A549 (cell line): ENCODE results near the gene TPCN2. TPM values are rescaled to one million over a fixed set of nuclear protein-coding genes. Genes with fewer than 3 reads are reported as not detected.

ENCODE experiments used
- ATAC-seq, 2 experiments: fragments of 200-7000 bp in 1 of 2; fragments of >200 bp in 1 of 2; cut with Nextera tagmentation in 1 of 2; cut with Tn5 transposase in 1 of 2; 3 replicates each; pipeline versions ENCODE4 v1.8.0 to v1.9.1; 2018 to 2020; ENCODE audit warnings: mild to moderate bottlenecking in 1 of 2, moderate library complexity in 1 of 2
- CTCF ChIA-PET: fragments of 300-600 bp; sonication (Branson Sonifier 250); formaldehyde crosslinking; extraction: SDS; loops from one replicate; lab custom pipeline; 2021; ENCODE audit warnings: antibody characterized with exemption, inconsistent platforms; lab: Yijun Ruan, JAX
- POLR2A ChIA-PET: fragments of 350-600 bp; formaldehyde crosslinking; extraction: SDS; loops from one replicate; lab custom pipeline; 2021; ENCODE audit warnings: antibody characterized with exemption, inconsistent platforms; lab: Yijun Ruan, JAX
- DNase-seq, 2 experiments: peaks; one replicate each; pipeline versions ENCODE4 v3.0.0 to v3.0.0-alpha.2; 2011 to 2016; ENCODE audit warnings: low read depth in 1 of 2, low spot score in 1 of 2
- FAIRE-seq: peaks from 2 replicates; lab custom pipeline; 2011; peaks lifted over from hg19 to GRCh38; lab: Jason Lieb, UNC
- H3K27ac ChIP-seq, 2 experiments: fragments of >200 bp; sonication (Bioruptor Twin); formaldehyde crosslinking; 3 replicates each; pipeline ENCODE4 v1.5.1; 2016 to 2017
- H3K4me1 ChIP-seq: fragments of >200 bp; sonication (Bioruptor Twin); formaldehyde crosslinking; 3 replicates; pipeline ENCODE4 v1.6.1; 2016
- H3K4me2 ChIP-seq: fragments of >200 bp; sonication (Bioruptor Twin); formaldehyde crosslinking; 3 replicates; pipeline ENCODE4 v1.6.1; 2016
- H3K4me3 ChIP-seq: fragments of >200 bp; sonication (Bioruptor Twin); formaldehyde crosslinking; 3 replicates; pipeline ENCODE4 v1.5.1; 2016
- H3K9me3 ChIP-seq: fragments of >200 bp; sonication (Bioruptor Twin); formaldehyde crosslinking; 3 replicates; pipeline ENCODE4 v1.6.1; 2016
- CHD2 ChIP-seq: fragments of 150-350 bp; IDR thresholded peaks from 2 replicates; pipeline ENCODE4 v1.6.1; 2014; ENCODE audit warnings: low read length; ENCODE audit not compliant: partially characterized antibody
- EHMT2 ChIP-seq: fragments of 200-600 bp; sonication (generic); IDR thresholded peaks from 2 replicates; pipeline ENCODE4 v1.6.1; 2016; ENCODE audit warnings: antibody characterized with exemption, low read depth, mild to moderate bottlenecking, moderate library complexity
- EP300 ChIP-seq, 2 experiments: fragments of >200 bp; sonication (Bioruptor Twin); formaldehyde crosslinking; IDR thresholded peaks; 2 replicates in 1 of 2; 3 replicates in 1 of 2; pipeline ENCODE4 v1.6.1; 2016 to 2017
- ESRRA ChIP-seq: fragments of 150-350 bp; IDR thresholded peaks from 2 replicates; pipeline ENCODE4 v1.6.1; 2014; ENCODE audit warnings: mild to moderate bottlenecking, low read length, borderline replicate concordance
- FOSL2 ChIP-seq, 2 experiments: fragments of 450-650 bp in 1 of 2; fragments of >200 bp in 1 of 2; sonication (Bioruptor Twin) in 1 of 2; formaldehyde crosslinking; IDR thresholded peaks; 2 replicates each; pipeline versions ENCODE4 v1.5.0 to v1.6.1; 2016 to 2020; ENCODE audit warnings: mild to moderate bottlenecking in 1 of 2, moderate library complexity in 1 of 2
- HDAC2 ChIP-seq: fragments of 200-600 bp; sonication (generic); IDR thresholded peaks from 2 replicates; pipeline ENCODE4 v1.6.1; 2016
- HOXB5 ChIP-seq: fragments of 250-450 bp; sonication (Bioruptor Pico); IDR thresholded peaks from 2 replicates; pipeline ENCODE4 v1.5.0; 2020; ENCODE audit warnings: mild to moderate bottlenecking, moderate library complexity
- JUN ChIP-seq, 2 experiments: fragments of >200 bp; sonication (Bioruptor Twin); formaldehyde crosslinking; IDR thresholded peaks; 2 replicates in 1 of 2; 3 replicates in 1 of 2; pipeline ENCODE4 v1.6.1; 2016 to 2017
- MAFK ChIP-seq: fragments of 450-650 bp; IDR thresholded peaks from 2 replicates; pipeline ENCODE4 v1.6.1; 2014; ENCODE audit not compliant: partially characterized antibody
- MYC ChIP-seq: IDR thresholded peaks from 2 replicates; pipeline ENCODE4 v1.6.1; 2012; ENCODE audit warnings: mild to moderate bottlenecking, inconsistent platforms, low read length, improper control_type of control experiment, borderline replicate concordance
- NPAS2 ChIP-seq: fragments of 250-450 bp; sonication (Bioruptor Pico); IDR thresholded peaks from 2 replicates; pipeline ENCODE4 v1.8.0; 2022; ENCODE audit warnings: mild to moderate bottlenecking, moderate library complexity, borderline replicate concordance
- RCOR1 ChIP-seq: fragments of 150-350 bp; IDR thresholded peaks from 2 replicates; pipeline ENCODE4 v1.6.1; 2014; ENCODE audit warnings: antibody characterized with exemption, low read length, low read depth
- RFX5 ChIP-seq: fragments of 450-650 bp; IDR thresholded peaks from 2 replicates; pipeline ENCODE4 v1.7.1; 2014; ENCODE audit warnings: antibody characterized with exemption, mild to moderate bottlenecking, moderate library complexity
- RNF2 ChIP-seq: fragments of 200-600 bp; sonication (generic); IDR thresholded peaks from 2 replicates; pipeline ENCODE4 v1.6.1; 2016; ENCODE audit warnings: low read depth, mild to moderate bottlenecking, antibody characterized with exemption, moderate library complexity, borderline replicate concordance
- SMC3 ChIP-seq: fragments of >200 bp; sonication (Bioruptor Twin); formaldehyde crosslinking; IDR thresholded peaks from 3 replicates; pipeline ENCODE4 v1.6.1; 2018; ENCODE audit warnings: inconsistent platforms
- TFCP2L1 ChIP-seq: fragments of 250-450 bp; sonication (Bioruptor Pico); IDR thresholded peaks from 2 replicates; pipeline ENCODE4 v1.5.0; 2021; ENCODE audit warnings: mild to moderate bottlenecking
- ZC3H11A ChIP-seq: fragments of 450-650 bp; IDR thresholded peaks from 2 replicates; pipeline ENCODE4 v1.6.1; 2014; ENCODE audit warnings: antibody characterized with exemption, mild to moderate bottlenecking
- ZFP36 ChIP-seq: fragments of 450-650 bp; IDR thresholded peaks from 2 replicates; pipeline ENCODE4 v1.6.1; 2014; ENCODE audit warnings: borderline replicate concordance; ENCODE audit not compliant: partially characterized antibody
- WGBS: methylation state at CpG from one replicate; pipeline ENCODE4 v1.1.6; 2017; ENCODE audit errors: missing lambda C conversion rate; 5-methylcytosine and 5-hydroxymethylcytosine counted together
- polyA plus RNA-seq, 4 experiments: library from polyadenylated mRNA; depleted of rRNA in 3 of 4; stranded (reverse); fragments of >200 nt; fragmentation: RNase III in 1 of 4; extraction: RNeasy Plus Mini Kit Qiagen cat#74134 plus additional on column Dnase treatment in 1 of 4; gene quantifications; 2 replicates in 3 of 4; 3 replicates in 1 of 4; pipeline ENCODE4 v1.2.3, GENCODE V29; 2011 to 2017
- TF ChIP-seq, protein P1 (sequence below): IDR thresholded peaks from 2 replicates; pipeline ENCODE4 v1.6.1; 2012
- TF ChIP-seq, protein P2 (sequence below): fragments of >200 bp; sonication (Bioruptor Twin); formaldehyde crosslinking; IDR thresholded peaks from 2 replicates; pipeline ENCODE4 v1.6.1; 2016
- TF ChIP-seq, protein P3 (sequence below): fragments of 250-450 bp; sonication (Bioruptor Pico); IDR thresholded peaks from 2 replicates; pipeline ENCODE4 v1.5.0; 2020; ENCODE audit warnings: low read depth, mild to moderate bottlenecking, moderate library complexity
- TF ChIP-seq, protein P4 (sequence below): fragments of >200 bp; sonication (Bioruptor Twin); formaldehyde crosslinking; IDR thresholded peaks from 3 replicates; pipeline ENCODE4 v1.6.1; 2016

TPCN2 gene
- polyA plus RNA-seq, 2 of the 4 experiments (the other 2 are of a cell fraction), result 8.1 to 8.8 TPM

DNA sequence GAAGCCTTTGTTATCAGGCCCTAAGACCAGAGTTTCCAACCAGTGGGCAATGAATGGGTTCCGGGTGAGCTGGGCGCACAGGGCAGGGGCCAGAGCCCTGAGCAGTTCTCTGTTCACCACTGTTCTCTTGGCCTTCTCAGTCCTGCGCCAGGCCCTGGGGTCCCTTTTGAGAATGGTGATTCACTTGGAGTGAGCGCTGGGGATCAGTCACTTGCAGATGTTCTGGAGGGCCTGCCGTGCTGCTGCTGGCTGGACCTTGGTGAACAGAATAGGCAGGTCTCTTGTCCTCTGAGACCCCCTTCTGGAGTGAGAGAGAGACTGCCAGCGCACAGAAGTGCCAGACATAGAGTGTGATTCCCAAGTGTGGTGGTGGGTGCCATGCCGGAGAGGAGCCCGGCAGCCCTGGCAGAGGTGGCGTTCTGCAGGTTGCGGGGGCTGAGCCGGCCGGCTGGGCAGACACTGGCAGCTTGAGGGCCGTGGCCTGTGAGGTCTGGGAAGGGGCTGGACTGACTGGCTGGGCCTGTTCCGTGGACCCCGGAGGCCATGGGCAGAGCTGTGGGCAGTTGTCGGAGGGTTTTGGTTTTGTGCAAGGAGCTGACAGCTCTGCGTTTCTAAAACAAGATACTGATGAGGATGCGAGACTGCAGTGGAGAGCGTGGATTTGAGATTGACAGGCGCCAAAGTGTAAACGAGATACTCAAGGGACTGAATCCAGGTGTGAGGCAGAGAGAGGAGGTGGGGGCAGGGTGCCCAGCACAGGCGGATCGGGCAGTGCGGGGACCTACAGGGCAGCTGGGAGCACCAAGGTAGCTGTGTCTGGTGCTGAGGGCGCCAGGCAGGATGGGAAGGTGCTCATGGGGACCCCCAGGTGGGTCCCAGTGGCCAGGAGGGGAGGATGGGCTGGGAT, 12.3 kb downstream of the TPCN2 start:
- no peaks in the 10 kb centered on the region for H3K9me3 ChIP-seq
- no peak overlapping the region for H3K4me2 ChIP-seq
- TF ChIP-seq HDAC2, result no peak
- no peak for TF ChIP-seq HOXB5
- no peak for TF ChIP-seq SMC3
- TF ChIP-seq ZC3H11A, result no peak
- TF ChIP-seq MYC, result no peak
- TF ChIP-seq, protein P1, sequence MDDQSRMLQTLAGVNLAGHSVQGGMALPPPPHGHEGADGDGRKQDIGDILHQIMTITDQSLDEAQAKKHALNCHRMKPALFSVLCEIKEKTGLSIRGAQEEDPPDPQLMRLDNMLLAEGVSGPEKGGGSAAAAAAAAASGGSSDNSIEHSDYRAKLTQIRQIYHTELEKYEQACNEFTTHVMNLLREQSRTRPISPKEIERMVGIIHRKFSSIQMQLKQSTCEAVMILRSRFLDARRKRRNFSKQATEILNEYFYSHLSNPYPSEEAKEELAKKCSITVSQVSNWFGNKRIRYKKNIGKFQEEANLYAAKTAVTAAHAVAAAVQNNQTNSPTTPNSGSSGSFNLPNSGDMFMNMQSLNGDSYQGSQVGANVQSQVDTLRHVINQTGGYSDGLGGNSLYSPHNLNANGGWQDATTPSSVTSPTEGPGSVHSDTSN, result no peak
- ChIA-PET POLR2A (no interaction called here), CTCF (interaction anchor here (0.7 kb wide), 1 partner anchor 16 kb away, joined by 4 read pairs; no protein-coding TSS in a partner anchor)
- 92% methylated on average over 25 of the region's 25 CpGs for WGBS
- H3K4me1 ChIP-seq, result no peaks in the 10 kb centered on the region
- no peak overlapping the region for H3K4me3 ChIP-seq
- no peak overlapping the region for H3K27ac ChIP-seq
- DNase-seq (no peak), FAIRE-seq (no peak), ATAC-seq (no peak)

DNA sequence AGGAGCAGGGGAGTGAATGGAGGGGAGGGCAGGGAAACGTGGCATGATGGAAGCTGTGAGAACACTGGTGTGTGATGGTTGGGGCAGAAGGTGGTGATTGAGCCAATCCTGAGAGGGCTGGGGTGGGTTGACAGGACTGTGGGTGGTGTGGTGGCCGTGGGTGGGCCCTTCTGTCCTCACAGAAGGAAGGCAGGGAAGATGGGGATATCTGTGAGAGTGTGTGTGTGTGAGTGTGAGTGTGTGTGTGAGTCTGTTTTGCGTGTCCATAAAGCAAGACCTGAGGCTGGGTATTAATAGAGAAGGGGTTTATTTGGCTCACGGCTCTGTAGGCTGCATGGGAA, 13.0 kb downstream of the TPCN2 start:
- 80% methylated on average over 4 of the region's 4 CpGs for WGBS
- H3K9me3 ChIP-seq, result no peaks in the 10 kb centered on the region
- ATAC-seq (no peak), FAIRE-seq (no peak), DNase-seq (no peak)
- H3K27ac ChIP-seq, result no peak overlapping the region
- H3K4me3 ChIP-seq, result no peak overlapping the region
- POLR2A ChIA-PET, result no interaction called here
- TF ChIP-seq RNF2 (no peak), ZFP36 (no peak), FOSL2 (IDR thresholded peaks at IDR 0.05) (no peak), FOSL2 (CRISPR knock-in tag; IDR thresholded peaks at IDR 0.05) (no peak), TFCP2L1 (no peak), NPAS2 (CRISPR knock-in tag) (no peak), CHD2 (no peak), EHMT2 (no peak), RCOR1 (no peak)
- TF ChIP-seq, protein P2, sequence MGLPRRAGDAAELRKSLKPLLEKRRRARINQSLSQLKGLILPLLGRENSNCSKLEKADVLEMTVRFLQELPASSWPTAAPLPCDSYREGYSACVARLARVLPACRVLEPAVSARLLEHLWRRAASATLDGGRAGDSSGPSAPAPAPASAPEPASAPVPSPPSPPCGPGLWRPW, result no peak
- TF ChIP-seq, protein P3, sequence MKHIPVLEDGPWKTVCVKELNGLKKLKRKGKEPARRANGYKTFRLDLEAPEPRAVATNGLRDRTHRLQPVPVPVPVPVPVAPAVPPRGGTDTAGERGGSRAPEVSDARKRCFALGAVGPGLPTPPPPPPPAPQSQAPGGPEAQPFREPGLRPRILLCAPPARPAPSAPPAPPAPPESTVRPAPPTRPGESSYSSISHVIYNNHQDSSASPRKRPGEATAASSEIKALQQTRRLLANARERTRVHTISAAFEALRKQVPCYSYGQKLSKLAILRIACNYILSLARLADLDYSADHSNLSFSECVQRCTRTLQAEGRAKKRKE (CRISPR knock-in tag), result no peak
- CTCF ChIA-PET, result no interaction called here
- no peak overlapping the region for H3K4me2 ChIP-seq
- H3K4me1 ChIP-seq, result no peaks in the 10 kb centered on the region

DNA sequence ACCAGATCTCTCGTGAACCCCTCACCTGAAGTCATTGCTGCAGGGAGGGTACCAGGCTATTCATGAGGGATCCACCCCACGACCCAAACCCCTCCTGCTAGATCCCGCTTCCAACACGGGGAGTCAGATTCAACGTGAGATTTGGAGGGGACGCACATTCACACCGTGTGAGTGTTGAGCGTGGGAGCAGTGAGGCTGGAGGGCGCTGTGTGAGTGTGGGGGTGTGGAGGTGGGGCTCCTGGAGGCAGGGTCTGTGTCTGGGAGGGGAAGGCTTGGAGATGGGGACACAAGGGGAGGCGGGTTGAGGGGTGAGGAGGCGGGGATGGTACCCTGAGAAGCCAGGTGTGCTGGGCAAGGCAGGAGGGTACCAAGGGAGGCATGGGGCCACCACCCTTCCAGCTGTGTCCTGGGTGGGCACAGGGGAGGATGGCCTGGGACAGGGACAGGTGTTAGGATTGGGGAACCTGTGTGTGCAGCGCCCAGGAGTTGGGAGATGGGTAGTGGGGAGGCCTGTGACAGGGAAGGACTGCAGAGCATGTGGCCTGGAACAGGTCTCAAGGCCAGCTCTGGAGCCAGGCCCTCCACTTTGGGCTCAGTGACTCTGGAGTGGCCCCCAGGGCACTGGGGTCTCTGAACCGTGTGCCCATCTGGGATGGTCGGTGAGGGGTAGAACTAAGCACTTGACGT, 13.6 kb downstream of the TPCN2 start:
- no peak for TF ChIP-seq RFX5
- TF ChIP-seq ESRRA, result no peak
- TF ChIP-seq, protein P4, sequence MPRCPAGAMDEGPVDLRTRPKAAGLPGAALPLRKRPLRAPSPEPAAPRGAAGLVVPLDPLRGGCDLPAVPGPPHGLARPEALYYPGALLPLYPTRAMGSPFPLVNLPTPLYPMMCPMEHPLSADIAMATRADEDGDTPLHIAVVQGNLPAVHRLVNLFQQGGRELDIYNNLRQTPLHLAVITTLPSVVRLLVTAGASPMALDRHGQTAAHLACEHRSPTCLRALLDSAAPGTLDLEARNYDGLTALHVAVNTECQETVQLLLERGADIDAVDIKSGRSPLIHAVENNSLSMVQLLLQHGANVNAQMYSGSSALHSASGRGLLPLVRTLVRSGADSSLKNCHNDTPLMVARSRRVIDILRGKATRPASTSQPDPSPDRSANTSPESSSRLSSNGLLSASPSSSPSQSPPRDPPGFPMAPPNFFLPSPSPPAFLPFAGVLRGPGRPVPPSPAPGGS, result no peak
- TF ChIP-seq, protein P3 (CRISPR knock-in tag), result no peak
- TF ChIP-seq JUN (IDR thresholded peaks at IDR 0.05), result no peak
- no peak for TF ChIP-seq EP300 (IDR thresholded peaks at IDR 0.05)
- TF ChIP-seq MAFK, result no peak
- H3K27ac ChIP-seq, result no peak overlapping the region
- no peak for FAIRE-seq
- no peaks in the 10 kb centered on the region for H3K4me1 ChIP-seq
- POLR2A ChIA-PET, result no interaction called here
- no peak for DNase-seq
- ATAC-seq, result no peak
- H3K4me3 ChIP-seq, result no peak overlapping the region
- no peaks in the 10 kb centered on the region for H3K9me3 ChIP-seq
- CTCF ChIA-PET, result interaction anchor here (0.5 to 1.0 kb wide), 2 partner anchors 18 to 629 kb away, joined by 3 to 5 read pairs; no protein-coding TSS in a partner anchor
- WGBS, result 86% methylated on average over 12 of the region's 15 CpGs
- no peak overlapping the region for H3K4me2 ChIP-seq
